Smooth muscle cell (in vitro differentiated cells): Measurements from ENCODE around the gene DUS1L. TPM values are rescaled to one million over a fixed set of nuclear protein-coding genes. Genes with fewer than 3 reads are reported as not detected.

Experiments
- DNase-seq: peaks from one replicate; lab custom pipeline; 2025; ENCODE audit not compliant: unreplicated experiment; lab: John Stamatoyannopoulos, UW
- H2AFZ ChIP-seq: fragments of 200-600 bp; sonication (generic); 2 replicates; pipeline ENCODE4 v1.6.0; 2016; ENCODE audit warnings: antibody characterized with exemption, low read depth, mild to moderate bottlenecking
- H3F3A ChIP-seq: fragments of 200-600 bp; sonication (generic); 2 replicates; pipeline ENCODE4 v1.6.0; 2017; ENCODE audit warnings: antibody characterized with exemption, low read depth
- H3K27ac ChIP-seq: fragments of 200-600 bp; sonication (generic); 2 replicates; pipeline ENCODE4 v1.5.1; 2016; ENCODE audit warnings: low read depth, mild to moderate bottlenecking
- H3K27me3 ChIP-seq: fragments of 200-600 bp; sonication (generic); 2 replicates; pipeline ENCODE4 v1.6.1; 2016; ENCODE audit warnings: low read depth, mild to moderate bottlenecking
- H3K36me3 ChIP-seq: fragments of 200-600 bp; sonication (generic); 2 replicates; pipeline ENCODE4 v1.5.1; 2016; ENCODE audit warnings: low read depth
- H3K4me1 ChIP-seq: fragments of 200-600 bp; sonication (generic); 2 replicates; pipeline ENCODE4 v1.5.1; 2016; ENCODE audit warnings: low read depth
- H3K4me2 ChIP-seq: fragments of 200-600 bp; sonication (generic); 2 replicates; pipeline ENCODE4 v1.6.0; 2016; ENCODE audit warnings: mild to moderate bottlenecking
- H3K4me3 ChIP-seq: fragments of 200-600 bp; sonication (generic); 2 replicates; pipeline ENCODE4 v1.5.1; 2016; ENCODE audit warnings: mild to moderate bottlenecking
- H3K79me2 ChIP-seq: fragments of 200-600 bp; sonication (generic); 2 replicates; pipeline ENCODE4 v1.6.0; 2016; ENCODE audit warnings: low read depth, mild to moderate bottlenecking
- H3K9ac ChIP-seq: fragments of 200-600 bp; sonication (generic); 2 replicates; pipeline ENCODE4 v1.6.0; 2016; ENCODE audit warnings: low read depth
- H3K9me3 ChIP-seq: fragments of 200-600 bp; sonication (generic); replicated peaks from 2 replicates; pipeline ENCODE4 v1.5.1; 2016; ENCODE audit warnings: low read depth
- H4K20me1 ChIP-seq: fragments of 200-600 bp; sonication (generic); 2 replicates; pipeline ENCODE4 v1.6.0; 2016; ENCODE audit warnings: low read depth
- CTCF ChIP-seq: fragments of 200-600 bp; sonication (generic); IDR thresholded peaks from 2 replicates; pipeline ENCODE4 v1.5.1; 2017; ENCODE audit warnings: borderline replicate concordance, mild to moderate bottlenecking, antibody characterized with exemption; ENCODE audit not compliant: insufficient read depth, poor library complexity, severe bottlenecking
- WGBS: methylation state at CpG from one replicate; pipeline ENCODE4 v1.1.7; 2016; ENCODE audit warnings: low lambda C conversion rate; 5-methylcytosine and 5-hydroxymethylcytosine counted together
- polyA plus RNA-seq: library from polyadenylated mRNA; unstranded; fragments of >200 nt; fragmentation: Nextera tagmentation; extraction: Ambion mirVana; gene quantifications from 2 replicates; pipeline ENCODE4 v1.2.1, GENCODE V29; 2016
- total RNA-seq: library from RNA; depleted of rRNA; stranded (reverse); fragments of >200 nt; gene quantifications from 2 replicates; pipeline ENCODE4 v1.2.3, GENCODE V29; 2014

Gene DUS1L
- total and polyA plus RNA-seq, 2 experiments from 2014 or later = 49.4 to 125 TPM

- no peak for TF ChIP-seq CTCF
- no peaks in the 10 kb centered on the region for H3F3A ChIP-seq
- peaks cover 3% of the 10 kb centered on the region for H3K79me2 ChIP-seq
- DNase-seq = no peak
- H2AFZ ChIP-seq = no peak overlapping the region
- no peaks in the 10 kb centered on the region for H3K36me3 ChIP-seq
- peaks cover 23% of the 10 kb centered on the region for H4K20me1 ChIP-seq
- H3K9me3 ChIP-seq = no peaks in the 10 kb centered on the region
- no peak overlapping the region for H3K4me2 ChIP-seq
- H3K4me3 ChIP-seq = no peak overlapping the region
- no peak overlapping the region for H3K9ac ChIP-seq
- H3K4me1 ChIP-seq = peaks cover 15% of the 10 kb centered on the region
- WGBS = 97% methylated on average over 17 of the region's 17 CpGs
- H3K27ac ChIP-seq = no peak overlapping the region
- no peaks in the 10 kb centered on the region for H3K27me3 ChIP-seq
Observed at GRCh38 chr17:82024859-82025258, 40.7 kb downstream of the DUS1L start.

- peak overlapping the region; percentile 35 for H3K9ac ChIP-seq
- 12% methylated on average over 51 of the region's 55 CpGs for WGBS
- DNase-seq = no peak
Observed at GRCh38 chr17:82023447-82024241, 42.0 kb downstream of the DUS1L start.

GRCh38 chr17:82022981-82023446 is 42.6 kb downstream of the DUS1L start, which contains the start of gene LRRC45:
Gene LRRC45 (plus strand): TSS chr17:82023305. CDS start chr17:82023644, 339 bp downstream.
- no peak within 1 kb of the TSS for H3K27ac ChIP-seq
- H3K4me2 ChIP-seq = peak within 1 kb of the TSS; percentile 98
- H3K4me1 ChIP-seq = peaks cover 15% of the 10 kb centered on the region
- H3K79me2 ChIP-seq = peaks cover 3% of the 10 kb centered on the region
- H3K36me3 ChIP-seq = no peaks in the 10 kb centered on the region
- WGBS = 1% methylated on average over 31 of the region's 42 CpGs
- no peak for TF ChIP-seq CTCF
- peaks cover 27% of the 10 kb centered on the region for H4K20me1 ChIP-seq
- H2AFZ ChIP-seq = peak within 1 kb of the TSS; percentile 35
- H3K27me3 ChIP-seq = no peaks in the 10 kb centered on the region
- peak within 1 kb of the TSS; percentile 87 for H3K4me3 ChIP-seq
- no peaks in the 10 kb centered on the region for H3F3A ChIP-seq
- DNase-seq = peak; percentile 99
- no peaks in the 10 kb centered on the region for H3K9me3 ChIP-seq
- peak within 1 kb of the TSS; percentile 77 for H3K9ac ChIP-seq

More at GRCh38 chr17:82023447-82024241, 42.0 kb downstream of the DUS1L start:
- H3K4me2 ChIP-seq = peak overlapping the region; percentile 97
- peaks cover 3% of the 10 kb centered on the region for H3K79me2 ChIP-seq
- peak overlapping the region; percentile 35 for H2AFZ ChIP-seq
- no peaks in the 10 kb centered on the region for H3K36me3 ChIP-seq
- H4K20me1 ChIP-seq = peaks cover 27% of the 10 kb centered on the region
- H3K4me1 ChIP-seq = peaks cover 15% of the 10 kb centered on the region
- TF ChIP-seq CTCF = no peak
- no peaks in the 10 kb centered on the region for H3K27me3 ChIP-seq
- H3K27ac ChIP-seq = no peak overlapping the region
- H3K4me3 ChIP-seq = peak overlapping the region; percentile 86
- H3K9me3 ChIP-seq = no peaks in the 10 kb centered on the region
- H3F3A ChIP-seq = no peaks in the 10 kb centered on the region
